GM23338 (cell line): ENCODE data around the gene ALDH1A2. TPM values are rescaled to one million over a fixed set of nuclear protein-coding genes. Genes with fewer than 3 reads are reported as not detected.

Experiments
- ATAC-seq: fragments of 200-7000 bp; cut with Tn5 transposase; 3 replicates; pipeline ENCODE4 v1.9.1; 2020
- DNase-seq: peaks from one replicate; pipeline ENCODE4 v3.0.0-alpha.2; 2015; ENCODE audit warnings: low spot score
- H2AFZ ChIP-seq: fragments of 200-600 bp; sonication (generic); 2 replicates; pipeline ENCODE4 v1.8.0; 2016; ENCODE audit warnings: antibody characterized with exemption, mild to moderate bottlenecking, moderate library complexity
- H3F3A ChIP-seq: fragments of 200-600 bp; sonication (generic); replicated peaks from 2 replicates; pipeline ENCODE4 v1.8.0; 2017; ENCODE audit warnings: antibody characterized with exemption, mixed run types, low read depth
- H3K27ac ChIP-seq: fragments of 200-600 bp; sonication (generic); 2 replicates; pipeline ENCODE4 v1.6.1; 2016; ENCODE audit warnings: low read depth
- H3K27me3 ChIP-seq: fragments of 200-600 bp; sonication (generic); 2 replicates; pipeline ENCODE4 v1.8.0; 2016; ENCODE audit warnings: mild to moderate bottlenecking, mixed run types, moderate library complexity; ENCODE audit not compliant: insufficient read depth
- H3K36me3 ChIP-seq: fragments of 200-600 bp; sonication (generic); 2 replicates; pipeline ENCODE4 v1.8.0; 2016; ENCODE audit warnings: mild to moderate bottlenecking; ENCODE audit not compliant: insufficient read depth
- H3K4me1 ChIP-seq: fragments of 200-600 bp; sonication (generic); 2 replicates; pipeline ENCODE4 v1.8.0; 2016; ENCODE audit warnings: mild to moderate bottlenecking, moderate library complexity; ENCODE audit not compliant: insufficient read depth
- H3K4me2 ChIP-seq: fragments of 200-600 bp; sonication (generic); 2 replicates; pipeline ENCODE4 v1.7.1; 2017; ENCODE audit warnings: mixed run types
- H3K4me3 ChIP-seq: fragments of 200-600 bp; sonication (generic); 2 replicates; pipeline ENCODE4 v1.6.1; 2016; ENCODE audit warnings: mixed run types
- H3K79me2 ChIP-seq: fragments of 200-600 bp; sonication (generic); replicated peaks from 2 replicates; pipeline ENCODE4 v1.8.0; 2017; ENCODE audit warnings: mild to moderate bottlenecking; ENCODE audit not compliant: insufficient read depth
- H3K9me2 ChIP-seq: fragments of 200-600 bp; sonication (generic); 2 replicates; pipeline ENCODE4 v1.8.0; 2017; ENCODE audit not compliant: insufficient read depth
- H4K20me1 ChIP-seq: fragments of 200-600 bp; sonication (generic); replicated peaks from 2 replicates; pipeline ENCODE4 v1.8.0; 2017; ENCODE audit warnings: mild to moderate bottlenecking; ENCODE audit not compliant: insufficient read depth
- H3K27ac Mint-ChIP-seq: 2 replicates; pipeline ENCODE4 v1.8.0; 2020; ENCODE audit warnings: inconsistent platforms, mild to moderate bottlenecking, moderate library complexity, mixed read lengths
- H3K27me3 Mint-ChIP-seq: 3 replicates; pipeline ENCODE4 v1.8.0; 2022; ENCODE audit warnings: low read depth, mild to moderate bottlenecking, moderate library complexity, mixed read lengths, inconsistent platforms; ENCODE audit not compliant: insufficient read depth, poor library complexity
- H3K36me3 Mint-ChIP-seq: 3 replicates; pipeline ENCODE4 v1.8.0; 2021; ENCODE audit warnings: low read depth, mild to moderate bottlenecking, inconsistent platforms, moderate library complexity, mixed read lengths
- H3K4me1 Mint-ChIP-seq: 3 replicates; pipeline ENCODE4 v1.8.0; 2020; ENCODE audit warnings: mild to moderate bottlenecking, inconsistent platforms, mixed read lengths
- H3K4me3 Mint-ChIP-seq: 3 replicates; pipeline ENCODE4 v1.8.0; 2021; ENCODE audit warnings: moderate library complexity, mild to moderate bottlenecking, inconsistent platforms, mixed read lengths
- H3K9me3 Mint-ChIP-seq: 3 replicates; pipeline ENCODE4 v1.8.0; 2020; ENCODE audit warnings: moderate library complexity, mild to moderate bottlenecking, inconsistent platforms, mixed read lengths
- CREB1 ChIP-seq: fragments of 250-450 bp; sonication (Bioruptor Pico); IDR thresholded peaks from 2 replicates; pipeline ENCODE4 v1.5.0; 2020; ENCODE audit warnings: low read depth, mild to moderate bottlenecking, moderate library complexity
- CTCF ChIP-seq, 2 experiments: fragments of 200-600 bp in 1 of 2; sonication (generic) in 1 of 2; conservative IDR thresholded peaks; 2 replicates each; pipeline versions ENCODE4 v1.5.1 to v1.6.1; 2016 to 2017; ENCODE audit warnings: antibody characterized with exemption in 2 of 2, low read depth in 2 of 2, mild to moderate bottlenecking in 2 of 2, moderate library complexity in 1 of 2
- ETS1 ChIP-seq: IDR thresholded peaks from 2 replicates; pipeline ENCODE4 v1.6.1; 2016; ENCODE audit warnings: antibody characterized with exemption
- EZH2 ChIP-seq: fragments of 200-600 bp; sonication (generic); IDR thresholded peaks from one replicate; pipeline ENCODE4 v1.8.0; 2017; ENCODE audit warnings: antibody characterized with exemption, mild to moderate bottlenecking, low read depth; ENCODE audit not compliant: unreplicated experiment
- EZH2phosphoT487 ChIP-seq: fragments of 200-600 bp; sonication (generic); IDR thresholded peaks from one replicate; pipeline ENCODE4 v1.8.1; 2018; ENCODE audit warnings: antibody characterized with exemption; ENCODE audit not compliant: unreplicated experiment
- JUNB ChIP-seq: IDR thresholded peaks from one replicate; pipeline ENCODE4 v1.6.1; 2016; ENCODE audit warnings: antibody characterized with exemption; ENCODE audit not compliant: unreplicated experiment
- NANOG ChIP-seq: IDR thresholded peaks from 2 replicates; pipeline ENCODE4 v1.6.1; 2016; ENCODE audit warnings: antibody characterized with exemption, borderline replicate concordance
- POLR2AphosphoS5 ChIP-seq: IDR thresholded peaks from 2 replicates; pipeline ENCODE4 v1.6.1; 2016; ENCODE audit warnings: antibody characterized with exemption, low read depth
- REST ChIP-seq: IDR thresholded peaks from one replicate; pipeline ENCODE4 v1.6.1; 2018; ENCODE audit warnings: antibody characterized with exemption; ENCODE audit not compliant: unreplicated experiment
- STAT1 ChIP-seq: IDR thresholded peaks from one replicate; pipeline ENCODE4 v1.6.1; 2016; ENCODE audit warnings: antibody characterized with exemption; ENCODE audit not compliant: unreplicated experiment
- ZNF114 ChIP-seq: fragments of 250-450 bp; sonication (Bioruptor Pico); IDR thresholded peaks from 2 replicates; pipeline ENCODE4 v1.5.0; 2020; ENCODE audit warnings: mild to moderate bottlenecking, moderate library complexity
- ZNF331 ChIP-seq: fragments of 250-450 bp; sonication (Bioruptor Pico); IDR thresholded peaks from 2 replicates; pipeline ENCODE4 v1.5.0; 2020; ENCODE audit warnings: low read depth, mild to moderate bottlenecking, moderate library complexity
- ZNF462 ChIP-seq: fragments of 250-450 bp; sonication (Bioruptor Pico); IDR thresholded peaks from 2 replicates; pipeline ENCODE4 v1.5.0; 2020; ENCODE audit warnings: mild to moderate bottlenecking, moderate library complexity
- polyA plus RNA-seq: library from polyadenylated mRNA; unstranded; fragments of >200 nt; fragmentation: Nextera tagmentation; extraction: Ambion mirVana; gene quantifications from 2 replicates; pipeline ENCODE4 v1.2.1, GENCODE V29; 2016
- total RNA-seq: library from RNA; depleted of rRNA; stranded (reverse); fragments of >200 nt; shearing (Covaris generic); gene quantifications from 2 replicates; pipeline ENCODE4 v1.2.3, GENCODE V29; 2014

Gene ALDH1A2
- total and polyA plus RNA-seq, 2 experiments from 2014 or later = 0.80 TPM; not detected in 1

GRCh38 chr15:57915827-57916531 is 149.5 kb downstream of the ALDH1A2 start:
- no peaks in the 10 kb centered on the region for H3K4me1 Mint-ChIP-seq
- H3K4me2 ChIP-seq = no peak overlapping the region
- no peak overlapping the region for H3K4me3 Mint-ChIP-seq
- no peak overlapping the region for H3K4me3 ChIP-seq
- no peaks in the 10 kb centered on the region for H3K79me2 ChIP-seq
- no peaks in the 10 kb centered on the region for H3K36me3 Mint-ChIP-seq
- no peaks in the 10 kb centered on the region for H3K4me1 ChIP-seq
- no peak overlapping the region for H3K27ac ChIP-seq
- H3K27me3 ChIP-seq = no peaks in the 10 kb centered on the region
- ATAC-seq (no peak), DNase-seq (no peak)
- no peak overlapping the region for H3K27ac Mint-ChIP-seq
- H2AFZ ChIP-seq = no peak overlapping the region
- H4K20me1 ChIP-seq = no peaks in the 10 kb centered on the region
- no peaks in the 10 kb centered on the region for H3K36me3 ChIP-seq
- H3K9me3 Mint-ChIP-seq = no peaks in the 10 kb centered on the region
- peaks cover 8% of the 10 kb centered on the region; the same call in 1 of the 2 replicates for H3K9me2 ChIP-seq
- TF ChIP-seq EZH2 (no peak), ZNF114 (no peak), ZNF462 (CRISPR knock-in tag) (no peak), REST (no peak), NANOG (no peak), POLR2AphosphoS5 (no peak), JUNB (no peak), CTCF (conservative IDR thresholded peaks at IDR 0.05; ENCODE audit: low read depth in 2 of 2) (no peak), ETS1 (no peak), STAT1 (no peak), EZH2phosphoT487 (no peak), CREB1 (CRISPR knock-in tag) (no peak), ZNF331 (CRISPR knock-in tag) (no peak)
- no peaks in the 10 kb centered on the region for H3F3A ChIP-seq
- H3K27me3 Mint-ChIP-seq = peaks cover 8% of the 10 kb centered on the region
